ENCODE results near the gene BIRC5.
"Not testable (repeated sequence)": the region's sequence is repeated elsewhere in the genome, so short reads cannot be mapped to it uniquely, and the experiment has no call there.

Gene BIRC5

DNA sequence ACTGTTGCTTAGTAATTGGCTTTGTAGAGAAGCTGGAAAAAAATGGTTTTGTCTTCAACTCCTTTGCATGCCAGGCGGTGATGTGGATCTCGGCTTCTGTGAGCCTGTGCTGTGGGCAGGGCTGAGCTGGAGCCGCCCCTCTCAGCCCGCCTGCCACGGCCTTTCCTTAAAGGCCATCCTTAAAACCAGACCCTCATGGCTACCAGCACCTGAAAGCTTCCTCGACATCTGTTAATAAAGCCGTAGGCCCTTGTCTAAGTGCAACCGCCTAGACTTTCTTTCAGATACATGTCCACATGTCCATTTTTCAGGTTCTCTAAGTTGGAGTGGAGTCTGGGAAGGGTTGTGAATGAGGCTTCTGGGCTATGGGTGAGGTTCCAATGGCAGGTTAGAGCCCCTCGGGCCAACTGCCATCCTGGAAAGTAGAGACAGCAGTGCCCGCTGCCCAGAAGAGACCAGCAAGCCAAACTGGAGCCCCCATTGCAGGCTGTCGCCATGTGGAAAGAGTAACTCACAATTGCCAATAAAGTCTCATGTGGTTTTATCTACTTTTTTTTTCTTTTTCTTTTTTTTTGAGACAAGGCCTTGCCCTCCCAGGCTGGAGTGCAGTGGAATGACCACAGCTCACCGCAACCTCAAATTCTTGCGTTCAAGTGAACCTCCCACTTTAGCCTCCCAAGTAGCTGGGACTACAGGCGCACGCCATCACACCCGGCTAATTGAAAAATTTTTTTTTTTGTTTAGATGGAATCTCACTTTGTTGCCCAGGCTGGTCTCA lies 11.2 kb downstream of the BIRC5 start:
- DNase-seq: no peak

DNA sequence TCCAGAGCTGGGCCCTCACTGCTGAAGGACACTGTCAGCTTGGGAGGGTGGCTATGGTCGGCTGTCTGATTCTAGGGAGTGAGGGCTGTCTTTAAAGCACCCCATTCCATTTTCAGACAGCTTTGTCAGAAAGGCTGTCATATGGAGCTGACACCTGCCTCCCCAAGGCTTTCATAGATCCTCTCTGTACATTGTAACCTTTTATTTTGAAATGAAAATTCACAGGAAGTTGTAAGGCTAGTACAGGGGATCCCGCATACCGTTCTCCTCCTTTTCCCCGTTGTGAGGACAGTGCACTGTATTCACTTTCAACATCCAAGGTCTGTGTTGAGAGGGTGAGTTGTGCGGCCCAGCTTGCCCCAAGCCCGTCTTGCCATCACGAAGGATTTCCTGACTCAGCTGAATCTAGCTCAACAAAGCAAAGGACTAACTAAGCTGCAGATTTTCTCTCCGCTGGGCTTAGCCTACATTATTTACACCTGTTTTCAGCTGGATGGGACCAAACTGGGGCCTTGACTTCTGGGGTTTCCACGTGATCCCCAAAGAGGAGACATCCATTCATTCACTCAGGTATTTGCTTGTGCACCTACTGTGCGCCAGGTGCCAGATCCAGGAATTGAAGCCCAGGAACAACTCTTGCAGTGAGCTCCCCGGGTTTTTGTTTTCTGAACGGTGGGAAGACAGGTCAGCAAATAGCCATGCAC lies 12.2 kb downstream of the BIRC5 start:
- DNase-seq: no peak

DNA sequence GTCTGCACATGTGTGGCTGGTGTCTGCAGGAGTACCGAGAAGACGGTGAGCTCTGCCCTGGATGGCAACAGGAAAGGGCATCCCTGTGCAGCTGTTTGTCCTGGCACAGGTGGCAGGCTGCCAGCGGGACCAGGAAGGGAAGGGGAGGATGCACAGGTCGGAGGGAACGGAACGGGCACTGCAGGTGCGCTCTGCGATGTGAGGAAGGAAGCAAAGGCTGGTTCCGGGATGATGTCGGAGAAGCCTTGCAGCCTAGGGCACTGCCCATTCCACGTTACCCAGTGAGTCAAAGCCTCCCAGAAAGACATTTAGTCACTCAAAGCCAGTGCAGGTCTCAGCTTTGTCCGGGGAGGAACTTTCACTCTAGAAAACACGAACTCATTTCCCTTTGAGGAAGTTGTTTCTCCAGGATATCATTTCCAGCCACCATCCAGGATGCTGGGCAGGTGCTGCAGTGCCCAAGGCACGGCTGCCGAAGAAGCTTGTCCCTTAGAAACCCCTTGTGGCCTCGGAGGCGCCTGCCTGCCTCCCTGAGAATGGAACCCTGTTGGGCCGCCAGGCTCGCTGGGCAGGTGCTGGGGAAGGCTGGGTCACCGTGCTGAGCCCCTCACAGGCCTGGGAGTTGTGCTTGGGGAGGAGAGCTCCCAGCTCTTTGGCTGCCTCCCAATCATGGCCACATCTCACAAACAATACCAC lies 12.9 kb downstream of the BIRC5 start:
- peak in 1 of 2 donors; percentile 15 for DNase-seq

- DNase-seq: no peak
These were observed 13.4 kb downstream of the BIRC5 start for GRCh38 chr17:78227455-78227916.

DNA sequence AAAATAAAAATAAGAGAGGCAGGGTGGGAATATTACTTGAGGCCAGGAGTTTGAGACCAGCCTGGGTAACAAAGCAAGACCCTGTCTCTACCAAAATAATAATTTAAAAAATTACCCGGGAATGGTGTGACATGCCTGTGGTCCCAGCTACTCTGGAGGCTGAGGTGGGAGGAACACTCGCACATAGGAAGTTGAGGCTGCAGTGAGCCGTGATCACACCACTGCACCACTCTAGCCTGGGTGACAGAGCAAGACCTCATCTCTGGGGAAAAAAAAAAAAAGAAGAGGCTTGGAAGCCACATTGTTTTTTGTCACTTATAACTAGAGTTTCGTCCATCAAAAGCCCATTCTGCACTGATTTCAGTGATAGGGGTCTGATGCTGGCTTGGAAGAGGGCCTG lies 14.1 kb downstream of the BIRC5 start:
- no peak for DNase-seq

DNA sequence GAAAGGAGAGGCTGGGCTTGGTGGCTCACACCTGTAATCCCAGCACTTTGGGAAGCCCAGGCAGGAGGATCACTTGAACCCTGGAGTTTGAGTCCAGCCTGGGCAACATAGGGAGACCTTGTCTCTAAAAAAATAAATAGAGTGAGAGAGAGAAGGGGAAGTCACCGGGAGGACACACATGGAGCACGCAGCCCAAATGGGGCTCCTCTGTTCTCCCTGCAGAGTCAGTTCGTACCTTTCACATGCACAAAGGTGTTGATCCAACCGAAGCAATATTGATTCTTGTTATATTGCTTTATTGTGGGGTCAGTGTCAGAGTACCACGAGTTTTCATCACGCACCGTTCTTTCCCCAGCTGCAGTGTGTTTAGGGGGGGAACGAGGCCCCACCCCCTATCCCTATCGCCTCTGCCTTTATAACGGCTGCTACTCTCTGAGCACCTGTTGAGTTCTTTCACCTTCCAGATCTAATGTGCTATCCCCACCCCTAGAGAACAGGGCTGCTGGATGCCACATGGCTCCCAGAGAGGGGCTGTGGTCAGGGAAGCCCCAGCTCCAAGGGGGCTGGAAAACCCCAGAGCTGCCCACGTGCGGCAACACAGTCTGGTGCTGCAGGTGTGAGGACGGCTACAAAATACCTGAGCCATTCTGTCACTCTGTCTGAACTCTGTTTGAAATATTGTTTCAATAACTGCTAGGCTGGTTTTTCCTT lies 16.4 kb downstream of the BIRC5 start:
- no peak for DNase-seq

DNA sequence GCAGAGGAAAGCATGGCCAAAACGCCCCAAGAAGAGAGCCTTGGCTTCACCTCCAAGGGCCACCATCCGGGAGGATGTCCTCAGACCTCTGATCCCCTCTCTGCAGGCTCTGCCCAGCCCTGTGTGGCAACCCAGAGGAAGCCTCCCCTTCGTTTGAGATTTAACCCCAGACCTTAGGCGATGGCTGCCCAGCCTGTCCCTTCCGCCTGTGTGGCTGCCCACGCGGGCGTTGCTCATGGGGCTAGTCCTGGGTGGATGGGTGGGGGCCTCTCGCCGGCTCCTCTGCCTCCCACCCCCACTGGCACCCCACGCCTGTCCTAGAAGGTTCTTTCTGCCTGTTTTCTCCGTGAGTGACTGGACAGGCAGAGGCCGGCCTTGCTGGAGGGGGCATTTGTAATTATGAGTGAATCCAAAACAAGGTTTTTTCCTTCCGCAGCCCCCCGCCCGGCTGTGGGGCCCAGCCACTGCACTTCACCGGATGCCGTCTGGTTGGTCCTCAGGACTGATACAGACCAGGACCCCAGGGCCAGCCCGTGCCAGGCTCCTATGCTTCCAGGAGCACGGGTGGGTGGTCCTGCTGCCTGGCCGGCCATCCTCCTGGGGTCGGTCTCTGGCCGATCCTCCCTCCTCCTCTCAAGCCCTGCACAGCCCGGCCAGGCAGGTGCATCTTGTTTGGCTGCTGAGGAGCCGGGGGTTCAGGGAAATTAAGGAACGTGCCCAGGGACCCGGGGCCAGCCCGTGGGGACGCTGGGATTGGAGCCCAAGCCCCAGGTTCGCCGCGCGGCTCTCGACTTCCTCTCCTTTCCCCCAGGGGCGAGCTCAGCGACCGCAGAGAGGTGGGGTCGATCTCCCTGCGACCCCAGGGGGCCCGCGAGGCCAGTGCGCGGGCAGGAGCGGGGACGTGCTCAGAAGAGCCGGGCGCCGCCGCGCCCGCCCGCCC lies 17.2 kb downstream of the BIRC5 start, which contains the start of gene TMEM235:
Gene TMEM235, plus strand, starts transcription at position 636 of the 940 bp plus-strand sequence. CDS start 393 bp downstream, outside the sequence.
- DNase-seq: no peak

DNA sequence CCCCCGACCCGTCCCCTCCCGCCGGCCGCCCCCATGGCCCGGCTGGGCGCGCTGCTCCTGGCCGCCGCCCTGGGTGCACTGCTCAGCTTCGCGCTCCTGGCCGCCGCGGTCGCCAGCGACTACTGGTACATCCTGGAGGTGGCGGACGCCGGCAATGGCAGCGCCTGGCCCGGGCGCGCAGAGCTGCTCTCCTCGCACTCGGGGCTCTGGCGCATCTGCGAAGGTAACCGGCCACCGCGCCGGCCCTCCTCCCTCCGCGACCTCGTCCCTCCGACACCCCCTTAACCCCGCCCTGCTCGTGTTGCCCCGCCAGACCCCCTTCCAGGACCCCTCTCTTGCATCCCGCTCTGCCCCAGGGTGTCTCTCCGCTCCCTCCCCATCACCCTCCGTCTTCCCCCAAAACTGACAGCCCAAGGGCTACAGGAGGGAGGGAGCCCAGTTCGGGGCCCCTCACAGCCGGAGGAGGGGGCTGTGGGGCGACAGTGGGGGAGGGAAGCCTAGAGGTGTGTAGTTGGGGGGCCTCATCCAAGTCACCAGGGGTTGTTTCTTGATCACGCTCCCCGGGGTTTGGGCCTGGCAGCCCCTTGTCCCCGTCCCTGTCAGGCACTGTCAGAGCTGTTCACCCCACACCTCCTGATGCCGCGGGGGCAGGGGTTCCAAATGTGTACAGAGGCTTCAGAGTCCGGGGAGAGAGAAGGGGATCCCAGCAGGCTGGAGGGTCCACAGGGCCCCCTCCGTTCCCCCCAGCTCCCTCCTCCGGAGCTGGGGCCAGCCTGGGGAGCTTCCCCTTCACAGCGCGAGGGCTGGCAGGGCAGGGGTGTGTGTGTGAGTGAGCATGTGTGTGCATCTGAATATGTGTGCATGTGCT lies 18.2 kb downstream of the BIRC5 start:
- peak in 1 of 2 donors; percentile 47 for DNase-seq

DNA sequence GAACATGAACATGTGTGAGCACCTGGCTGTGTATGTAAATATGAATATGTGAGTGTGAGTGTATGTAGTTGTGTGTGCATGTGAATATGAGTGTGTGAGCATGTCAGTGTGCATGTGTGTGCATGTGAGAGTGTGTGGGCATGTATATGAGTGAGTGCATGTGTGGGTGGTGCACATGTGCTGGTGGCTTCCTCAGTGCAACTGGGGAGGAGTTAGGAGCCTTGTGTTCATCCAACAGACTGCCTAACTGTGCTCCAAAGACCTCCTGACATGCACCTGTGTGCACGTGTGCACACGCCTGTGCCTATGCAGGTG lies 18.8 kb downstream of the BIRC5 start:
- no peak for DNase-seq

- no peak for DNase-seq
These were observed 19.6 kb downstream of the BIRC5 start for GRCh38 chr17:78233678-78234077.

DNA sequence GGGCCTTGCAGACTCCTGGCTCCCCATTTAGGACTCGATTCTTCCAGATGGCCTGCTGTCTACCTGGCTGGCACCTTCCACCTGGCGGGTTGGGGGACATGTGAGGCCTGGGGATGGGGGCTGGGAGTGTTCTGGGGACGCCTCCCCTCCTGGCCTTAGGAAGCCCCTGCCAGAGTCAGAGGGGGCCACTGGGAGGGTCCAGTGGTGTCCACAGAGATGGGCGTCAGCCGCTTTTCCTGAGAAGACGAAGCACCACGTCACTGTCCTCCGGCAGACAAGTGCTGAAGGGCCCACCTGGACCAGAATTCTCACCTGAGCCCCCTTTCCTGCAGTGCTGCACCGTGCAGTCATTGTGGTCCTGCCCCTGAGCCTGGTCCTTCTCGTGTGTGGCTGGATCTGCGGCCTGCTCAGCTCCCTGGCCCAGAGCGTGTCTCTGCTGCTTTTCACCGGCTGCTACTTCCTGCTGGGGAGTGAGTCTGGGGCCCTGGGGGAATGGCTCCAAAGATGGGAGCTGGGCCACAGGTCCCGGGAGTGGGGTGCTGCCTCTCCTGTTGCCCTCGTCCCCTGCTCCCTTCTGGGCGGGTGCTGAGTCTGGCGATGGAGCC lies 20.3 kb downstream of the BIRC5 start:
- DNase-seq: no peak

- not testable (repeated sequence) for DNase-seq
These were observed 21.0 kb downstream of the BIRC5 start for GRCh38 chr17:78235022-78235421.

DNA sequence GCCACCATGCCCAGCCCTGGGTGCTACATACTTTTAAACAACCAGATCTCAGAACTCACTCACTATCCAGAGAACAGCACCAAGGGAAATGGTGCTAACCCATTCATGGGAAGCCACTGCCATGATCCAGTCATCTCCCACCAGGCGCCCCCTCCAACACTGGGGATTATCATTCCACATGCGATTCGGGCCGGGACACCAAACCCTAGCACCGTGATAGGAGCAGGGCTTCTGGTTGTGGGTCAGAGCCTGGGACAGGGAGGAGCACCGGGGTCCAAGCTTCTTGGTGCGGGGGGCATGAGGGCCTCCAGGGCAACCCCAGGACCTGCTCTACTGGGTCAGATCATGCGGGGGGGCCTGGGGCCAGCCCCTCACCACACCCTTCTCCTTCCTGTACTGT lies 21.8 kb downstream of the BIRC5 start:
- DNase-seq: no peak

GRCh38 chr17:78236362-78237127 lies 22.5 kb downstream of the BIRC5 start:
- no peak for DNase-seq

DNA sequence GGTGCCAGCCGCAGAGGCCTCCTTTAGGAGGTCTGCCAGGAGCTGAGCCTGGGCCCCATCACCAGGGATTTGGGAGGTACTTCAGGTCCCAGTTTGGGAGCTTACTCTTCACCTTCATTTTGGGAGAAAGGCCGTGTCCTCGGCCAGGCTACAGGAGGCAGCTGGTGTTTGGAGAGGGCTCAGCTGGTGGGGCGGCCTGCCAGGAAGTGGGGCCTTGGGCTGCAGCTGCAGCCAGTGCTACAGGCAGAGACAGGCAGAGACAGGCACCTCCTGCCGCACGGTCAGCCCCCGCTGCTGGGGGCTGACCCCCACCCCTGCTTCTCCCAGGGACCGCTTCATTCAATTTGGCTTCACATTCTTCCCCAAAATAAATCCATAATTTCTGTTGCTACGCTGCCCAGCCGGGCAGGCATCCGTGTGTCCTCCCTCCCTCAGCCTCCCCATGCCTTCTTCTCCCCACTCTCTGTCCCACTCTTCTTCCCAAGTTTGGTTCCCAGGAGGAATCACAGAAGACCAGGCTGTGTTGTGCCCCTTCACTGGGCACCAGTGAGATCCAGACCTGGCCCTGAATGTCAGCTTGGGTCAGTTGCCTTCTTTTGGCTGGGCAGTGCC lies 23.5 kb downstream of the BIRC5 start:
- DNase-seq: no peak

DNA sequence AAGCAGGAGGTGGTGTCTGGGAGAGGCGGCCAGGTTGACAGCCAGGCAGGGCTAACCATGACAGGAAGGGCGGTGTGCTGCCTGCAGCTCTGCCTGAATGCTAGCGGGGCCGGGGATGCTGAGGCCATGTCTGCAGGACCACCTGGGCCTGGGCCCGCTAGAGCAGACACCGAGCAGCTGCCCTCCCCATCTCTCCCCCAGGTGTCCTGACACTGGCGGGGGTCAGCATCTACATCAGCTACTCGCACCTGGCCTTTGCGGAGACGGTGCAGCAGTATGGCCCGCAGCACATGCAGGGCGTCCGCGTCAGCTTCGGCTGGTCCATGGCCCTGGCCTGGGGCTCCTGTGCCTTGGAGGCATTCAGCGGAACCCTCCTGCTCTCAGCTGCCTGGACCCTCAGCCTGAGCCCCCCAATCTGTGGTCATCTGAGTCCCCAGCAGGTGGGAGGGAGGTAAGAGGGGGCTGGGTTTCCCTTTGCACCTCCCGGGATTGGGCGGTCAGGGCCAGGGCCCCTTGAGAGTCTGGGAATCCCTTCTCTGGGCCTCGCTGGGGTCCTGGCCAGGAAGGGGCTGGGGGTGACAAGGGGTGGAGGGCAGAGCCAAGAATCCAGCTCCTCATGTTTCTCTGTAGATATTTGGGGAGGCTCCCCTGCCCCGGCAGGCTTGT lies 24.9 kb downstream of the BIRC5 start:
- no peak for DNase-seq

GRCh38 chr17:78239489-78239931 lies 25.5 kb downstream of the BIRC5 start:
- no peak for DNase-seq

- no peak for DNase-seq
These were observed 26.1 kb downstream of the BIRC5 start for GRCh38 chr17:78240012-78240655.
